HCT116 (cell line): ENCODE results near the gene CYB5R2. TPM values are rescaled to one million over a fixed set of nuclear protein-coding genes. Genes with fewer than 3 reads are reported as not detected.

ENCODE experiments used
- ATAC-seq: fragments of 200-7000 bp; cut with Tn5 transposase; 2 replicates; pipeline ENCODE4 v1.9.1; 2020; ENCODE audit warnings: mild to moderate bottlenecking, moderate library complexity
- BruUV-seq: library from RNA; stranded (reverse); fragments of 400-500 nt; replicated peaks from 2 replicates; lab custom pipeline; 2021; lab: Mats Ljungman, UMichigan
- CTCF ChIA-PET: fragments of 300-600 bp; sonication (Branson Sonifier 250); formaldehyde crosslinking; loops from one replicate; lab custom pipeline; 2021; ENCODE audit warnings: antibody characterized with exemption; lab: Charles Lee
- POLR2A ChIA-PET: fragments of 300-600, 350-600 bp; sonication (Branson Sonifier 250); formaldehyde crosslinking; loops from one replicate; lab custom pipeline; 2021; ENCODE audit warnings: antibody characterized with exemption; lab: Charles Lee
- RAD21 ChIA-PET, 2 experiments: fragments of 300-600 bp; sonication (Branson Sonifier 250); formaldehyde crosslinking; loops; one replicate each; lab custom pipeline; 2023; ENCODE audit warnings: low total read pairs in 2 of 2; ENCODE audit not compliant: uncharacterized antibody in 2 of 2, unreplicated experiment in 2 of 2, low non-redundant PET in 1 of 2; lab: Charles Lee
- DNase-seq: peaks from one replicate; pipeline ENCODE4 v3.0.0-alpha.2; 2010; ENCODE audit warnings: low read depth, low spot score
- H2AFZ ChIP-seq: fragments of 200-600 bp; shearing (Covaris generic), sonication (generic); 2 replicates; pipeline ENCODE4 v1.6.1; 2017; ENCODE audit warnings: low read depth, mixed run types, mixed read lengths, antibody characterized with exemption, low read length; ENCODE audit not compliant: poor library complexity, severe bottlenecking
- H3K27ac ChIP-seq: 2 replicates; pipeline ENCODE4 v1.5.1; 2012; ENCODE audit warnings: low read depth, low read length
- H3K27me3 ChIP-seq: fragments of 200-600 bp; sonication (generic); 2 replicates; pipeline ENCODE4 v1.6.1; 2016; ENCODE audit warnings: mixed run types, low read length, mixed read lengths; ENCODE audit not compliant: insufficient read depth
- H3K36me3 ChIP-seq, 2 experiments: fragments of 200-500 bp in 1 of 2; fragments of 200-600 bp in 1 of 2; sonication (Bioruptor generic) in 1 of 2; sonication (generic) in 1 of 2; 2 replicates each; pipeline versions ENCODE4 v1.5.1 to v1.6.1; 2014 to 2016; ENCODE audit warnings: low read length in 2 of 2, inconsistent platforms in 1 of 2, mixed read lengths in 1 of 2, mixed run types in 1 of 2; ENCODE audit not compliant: insufficient read depth in 2 of 2, control insufficient read depth in 1 of 2
- H3K4me1 ChIP-seq, 2 experiments: fragments of 200-600 bp in 1 of 2; sonication (generic) in 1 of 2; 2 replicates each; pipeline versions ENCODE4 v1.5.1 to v1.6.1; 2012 to 2017; ENCODE audit warnings: low read length in 2 of 2, inconsistent platforms in 1 of 2, mild to moderate bottlenecking in 1 of 2, mixed read lengths in 1 of 2, mixed run types in 1 of 2, moderate library complexity in 1 of 2; ENCODE audit not compliant: insufficient read depth in 2 of 2, control insufficient read depth in 1 of 2
- H3K4me2 ChIP-seq: fragments of 200-600 bp; sonication (generic); 2 replicates; pipeline ENCODE4 v1.6.1; 2017; ENCODE audit warnings: mixed run types, low read length, mixed read lengths
- H3K4me3 ChIP-seq, 2 experiments: fragments of 200-600 bp in 1 of 2; sonication (generic) in 1 of 2; replicated peaks in 1 of 2; 2 replicates each; pipeline ENCODE4 v1.5.1; 2011 to 2016; ENCODE audit warnings: low read length in 2 of 2, control low read depth in 1 of 2, low read depth in 1 of 2, mild to moderate bottlenecking in 1 of 2, mixed read lengths in 1 of 2, mixed run types in 1 of 2
- H3K79me2 ChIP-seq: fragments of 200-600 bp; sonication (generic); 2 replicates; pipeline ENCODE4 v1.6.1; 2017; ENCODE audit warnings: mild to moderate bottlenecking, mixed run types, low read length, moderate library complexity, mixed read lengths; ENCODE audit not compliant: insufficient read depth
- H3K9ac ChIP-seq: fragments of 200-600 bp; sonication (generic); 2 replicates; pipeline ENCODE4 v1.6.1; 2016; ENCODE audit warnings: low read length, mixed read lengths
- H3K9me2 ChIP-seq: fragments of 200-600 bp; sonication (generic), shearing (Covaris generic); 2 replicates; pipeline ENCODE4 v1.6.1; 2017; ENCODE audit warnings: mixed run types, mild to moderate bottlenecking, moderate library complexity; ENCODE audit not compliant: insufficient read depth
- H3K9me3 ChIP-seq, 2 experiments: fragments of 200-500 bp in 1 of 2; fragments of 200-600 bp in 1 of 2; sonication (Bioruptor generic) in 1 of 2; sonication (generic) in 1 of 2; 2 replicates each; pipeline ENCODE4 v1.6.1; 2014 to 2017; ENCODE audit warnings: low read length in 2 of 2, mixed read lengths in 2 of 2, inconsistent platforms in 1 of 2, low read depth in 1 of 2, mild to moderate bottlenecking in 1 of 2, mixed run types in 1 of 2, moderate library complexity in 1 of 2; ENCODE audit not compliant: control insufficient read depth in 1 of 2, insufficient read depth in 1 of 2
- H4K20me1 ChIP-seq: fragments of 200-600 bp; sonication (generic), shearing (Covaris generic); 2 replicates; pipeline ENCODE4 v1.6.1; 2017; ENCODE audit warnings: mixed run types, mild to moderate bottlenecking, moderate library complexity; ENCODE audit not compliant: insufficient read depth
- ATF3 ChIP-seq: IDR thresholded peaks from 2 replicates; pipeline ENCODE4 v1.6.1; 2012
- CEBPB ChIP-seq: IDR thresholded peaks from 2 replicates; pipeline ENCODE4 v1.6.1; 2012; ENCODE audit warnings: low read depth
- ELF1 ChIP-seq: IDR thresholded peaks from 2 replicates; pipeline ENCODE4 v1.6.1; 2012; ENCODE audit warnings: low read depth, borderline replicate concordance
- EZH2 ChIP-seq: fragments of 200-600 bp; sonication (generic); IDR thresholded peaks from 2 replicates; pipeline ENCODE4 v1.6.1; 2017; ENCODE audit warnings: antibody characterized with exemption, mixed run types
- EZH2phosphoT487 ChIP-seq: fragments of 200-600 bp; IDR thresholded peaks from 2 replicates; pipeline ENCODE4 v1.6.1; 2018; ENCODE audit warnings: antibody characterized with exemption, borderline replicate concordance
- JUND ChIP-seq: IDR thresholded peaks from 2 replicates; pipeline ENCODE4 v1.6.1; 2012
- RAD21 ChIP-seq: IDR thresholded peaks from 2 replicates; pipeline ENCODE4 v1.6.1; 2012; ENCODE audit warnings: low read depth, mild to moderate bottlenecking
- SIN3A ChIP-seq: IDR thresholded peaks from 2 replicates; pipeline ENCODE4 v1.6.1; 2012; ENCODE audit warnings: low read depth
- SP1 ChIP-seq: IDR thresholded peaks from 2 replicates; pipeline ENCODE4 v1.6.1; 2012; ENCODE audit warnings: low read depth
- SRF ChIP-seq: IDR thresholded peaks from 2 replicates; pipeline ENCODE4 v1.6.1; 2012; ENCODE audit warnings: low read depth
- TCF7L2 ChIP-seq: IDR thresholded peaks from 2 replicates; pipeline ENCODE4 v1.7.0; 2011; ENCODE audit warnings: borderline replicate concordance, inconsistent platforms; ENCODE audit not compliant: insufficient read depth, insufficient read length; ENCODE audit errors: extremely low read depth
- YY1 ChIP-seq: IDR thresholded peaks from 2 replicates; pipeline ENCODE4 v1.6.1; 2011; ENCODE audit warnings: low read length, low read depth, moderate library complexity, mild to moderate bottlenecking; ENCODE audit not compliant: insufficient replicate concordance; ENCODE audit errors: extremely low read depth
- ZBTB33 ChIP-seq: IDR thresholded peaks from 2 replicates; pipeline ENCODE4 v1.6.1; 2011; ENCODE audit warnings: mild to moderate bottlenecking, low read length, moderate library complexity; ENCODE audit not compliant: insufficient replicate concordance; ENCODE audit errors: extremely low read depth
- ZFX ChIP-seq: fragments of 450-650 bp; IDR thresholded peaks from 2 replicates; pipeline ENCODE4 v1.6.1; 2017
- ZNF274 ChIP-seq: fragments of 200-500 bp; sonication (Bioruptor generic); IDR thresholded peaks from 2 replicates; pipeline ENCODE4 v1.6.1; 2014; ENCODE audit warnings: mild to moderate bottlenecking, low read depth, low read length, inconsistent platforms
- intact Hi-C: fragments of 100-400 bp; cut with micrococcal nuclease; formaldehyde crosslinking; loops from 2 replicates; pipeline ENCODE4 v1.10.0; 2022
- total RNA-seq: library from RNA; stranded (reverse); gene quantifications from one replicate; pipeline ENCODE4 v1.2.1, GENCODE V29; 2021; ENCODE audit not compliant: unreplicated experiment
- TF ChIP-seq, protein P1 (sequence below): IDR thresholded peaks from 2 replicates; pipeline ENCODE4 v1.6.1; 2012
- TF ChIP-seq, protein P2 (sequence below), 3 experiments: fragments of 200-600 bp in 1 of 3; sonication (generic) in 1 of 3; IDR thresholded peaks in 2 of 3; conservative IDR thresholded peaks in 1 of 3; 2 replicates each; pipeline ENCODE4 v1.5.1; 2012 to 2017; ENCODE audit warnings: low read depth in 2 of 3, low read length in 2 of 3, antibody characterized with exemption in 1 of 3, borderline replicate concordance in 1 of 3, control low read depth in 1 of 3, mild to moderate bottlenecking in 1 of 3, mixed read lengths in 1 of 3, mixed run types in 1 of 3, moderate library complexity in 1 of 3; ENCODE audit not compliant: insufficient read depth in 1 of 3
- TF ChIP-seq, protein P3 (sequence below): IDR thresholded peaks from 2 replicates; pipeline ENCODE4 v1.6.1; 2012; ENCODE audit warnings: low read depth

The CYB5R2 gene
- total RNA-seq, 1 experiment from 2014 or later = 14.4 TPM

DNA sequence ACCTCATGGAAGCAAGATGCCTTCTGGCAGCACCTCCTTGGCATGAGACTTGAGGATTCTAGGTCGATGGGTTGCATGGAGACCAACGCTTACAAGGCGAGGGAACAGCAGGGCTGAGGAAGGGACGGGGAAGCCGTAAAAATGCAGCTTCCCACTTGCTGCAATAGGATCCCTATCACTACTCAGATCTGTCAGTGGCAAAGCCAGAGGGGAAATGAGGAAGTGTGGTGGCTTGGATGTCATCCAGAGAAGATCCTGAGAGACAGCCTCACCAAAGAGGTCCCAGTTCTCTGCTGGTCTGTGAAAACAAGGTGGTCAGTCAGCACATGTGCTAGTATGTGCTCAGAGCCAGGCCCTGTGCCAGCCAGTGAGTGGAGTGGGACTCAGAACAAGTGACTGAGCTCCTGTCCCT lies 22.2 kb downstream of the CYB5R2 start:
- DNase-seq = no peak
- ChIA-PET POLR2A (no interaction called here), RAD21 (no interaction called here), CTCF (no interaction called here)
- Histone ChIP-seq H3K4me2 (no peak overlapping the region), H3K27me3 (no peaks in the 10 kb centered on the region), H2AFZ (no peak overlapping the region), H3K9ac (no peak overlapping the region), H3K4me3 (no peak overlapping the region), H3K79me2 (no peaks in the 10 kb centered on the region), H3K9me3 (no peaks in the 10 kb centered on the region), H3K9me2 (no peaks in the 10 kb centered on the region), H3K36me3 (no peaks in the 10 kb centered on the region), H3K4me1 (no peaks in the 10 kb centered on the region), H4K20me1 (no peaks in the 10 kb centered on the region), H3K27ac (no peak overlapping the region)
- ATAC-seq = no peak
- intact Hi-C loops = no loop called here
- BruUV-seq = no TSS peak
- TF ChIP-seq SIN3A = no peak
- TF ChIP-seq TCF7L2 = no peak
- no peak for TF ChIP-seq ATF3
- TF ChIP-seq ELF1 = no peak
- TF ChIP-seq EZH2 = no peak
- TF ChIP-seq ZBTB33 = no peak
- TF ChIP-seq, protein P1, sequence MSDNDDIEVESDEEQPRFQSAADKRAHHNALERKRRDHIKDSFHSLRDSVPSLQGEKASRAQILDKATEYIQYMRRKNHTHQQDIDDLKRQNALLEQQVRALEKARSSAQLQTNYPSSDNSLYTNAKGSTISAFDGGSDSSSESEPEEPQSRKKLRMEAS = no peak
- no peak for TF ChIP-seq CEBPB
- TF ChIP-seq ZFX = no peak
- no peak for TF ChIP-seq RAD21
- no peak for TF ChIP-seq SP1
- no peak for TF ChIP-seq EZH2phosphoT487
- no peak for TF ChIP-seq JUND
- TF ChIP-seq, protein P2, sequence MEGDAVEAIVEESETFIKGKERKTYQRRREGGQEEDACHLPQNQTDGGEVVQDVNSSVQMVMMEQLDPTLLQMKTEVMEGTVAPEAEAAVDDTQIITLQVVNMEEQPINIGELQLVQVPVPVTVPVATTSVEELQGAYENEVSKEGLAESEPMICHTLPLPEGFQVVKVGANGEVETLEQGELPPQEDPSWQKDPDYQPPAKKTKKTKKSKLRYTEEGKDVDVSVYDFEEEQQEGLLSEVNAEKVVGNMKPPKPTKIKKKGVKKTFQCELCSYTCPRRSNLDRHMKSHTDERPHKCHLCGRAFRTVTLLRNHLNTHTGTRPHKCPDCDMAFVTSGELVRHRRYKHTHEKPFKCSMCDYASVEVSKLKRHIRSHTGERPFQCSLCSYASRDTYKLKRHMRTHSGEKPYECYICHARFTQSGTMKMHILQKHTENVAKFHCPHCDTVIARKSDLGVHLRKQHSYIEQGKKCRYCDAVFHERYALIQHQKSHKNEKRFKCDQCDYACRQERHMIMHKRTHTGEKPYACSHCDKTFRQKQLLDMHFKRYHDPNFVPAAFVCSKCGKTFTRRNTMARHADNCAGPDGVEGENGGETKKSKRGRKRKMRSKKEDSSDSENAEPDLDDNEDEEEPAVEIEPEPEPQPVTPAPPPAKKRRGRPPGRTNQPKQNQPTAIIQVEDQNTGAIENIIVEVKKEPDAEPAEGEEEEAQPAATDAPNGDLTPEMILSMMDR (IDR thresholded peaks at IDR 0.05 in 2 of 3, conservative IDR thresholded peaks at IDR 0.05 in 1 of 3; ENCODE audit: borderline replicate concordance in 1 of 3, insufficient read depth in 1 of 3, low read depth in 2 of 3, low read length in 2 of 3) = no peak
- TF ChIP-seq ZNF274 = no peak
- TF ChIP-seq YY1 = no peak
- TF ChIP-seq, protein P3, sequence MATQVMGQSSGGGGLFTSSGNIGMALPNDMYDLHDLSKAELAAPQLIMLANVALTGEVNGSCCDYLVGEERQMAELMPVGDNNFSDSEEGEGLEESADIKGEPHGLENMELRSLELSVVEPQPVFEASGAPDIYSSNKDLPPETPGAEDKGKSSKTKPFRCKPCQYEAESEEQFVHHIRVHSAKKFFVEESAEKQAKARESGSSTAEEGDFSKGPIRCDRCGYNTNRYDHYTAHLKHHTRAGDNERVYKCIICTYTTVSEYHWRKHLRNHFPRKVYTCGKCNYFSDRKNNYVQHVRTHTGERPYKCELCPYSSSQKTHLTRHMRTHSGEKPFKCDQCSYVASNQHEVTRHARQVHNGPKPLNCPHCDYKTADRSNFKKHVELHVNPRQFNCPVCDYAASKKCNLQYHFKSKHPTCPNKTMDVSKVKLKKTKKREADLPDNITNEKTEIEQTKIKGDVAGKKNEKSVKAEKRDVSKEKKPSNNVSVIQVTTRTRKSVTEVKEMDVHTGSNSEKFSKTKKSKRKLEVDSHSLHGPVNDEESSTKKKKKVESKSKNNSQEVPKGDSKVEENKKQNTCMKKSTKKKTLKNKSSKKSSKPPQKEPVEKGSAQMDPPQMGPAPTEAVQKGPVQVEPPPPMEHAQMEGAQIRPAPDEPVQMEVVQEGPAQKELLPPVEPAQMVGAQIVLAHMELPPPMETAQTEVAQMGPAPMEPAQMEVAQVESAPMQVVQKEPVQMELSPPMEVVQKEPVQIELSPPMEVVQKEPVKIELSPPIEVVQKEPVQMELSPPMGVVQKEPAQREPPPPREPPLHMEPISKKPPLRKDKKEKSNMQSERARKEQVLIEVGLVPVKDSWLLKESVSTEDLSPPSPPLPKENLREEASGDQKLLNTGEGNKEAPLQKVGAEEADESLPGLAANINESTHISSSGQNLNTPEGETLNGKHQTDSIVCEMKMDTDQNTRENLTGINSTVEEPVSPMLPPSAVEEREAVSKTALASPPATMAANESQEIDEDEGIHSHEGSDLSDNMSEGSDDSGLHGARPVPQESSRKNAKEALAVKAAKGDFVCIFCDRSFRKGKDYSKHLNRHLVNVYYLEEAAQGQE = no peak
- no peak for TF ChIP-seq SRF
